HG03039 (cell line): Measurements from ENCODE around the gene RPLP2.

Experiments used
- ATAC-seq: cut with Tn5 transposase; IDR thresholded peaks from one replicate; pipeline ENCODE4 v1.9.1; 2021; ENCODE audit warnings: mild to moderate bottlenecking, moderate library complexity; ENCODE audit not compliant: unreplicated experiment

RPLP2 gene

DNA sequence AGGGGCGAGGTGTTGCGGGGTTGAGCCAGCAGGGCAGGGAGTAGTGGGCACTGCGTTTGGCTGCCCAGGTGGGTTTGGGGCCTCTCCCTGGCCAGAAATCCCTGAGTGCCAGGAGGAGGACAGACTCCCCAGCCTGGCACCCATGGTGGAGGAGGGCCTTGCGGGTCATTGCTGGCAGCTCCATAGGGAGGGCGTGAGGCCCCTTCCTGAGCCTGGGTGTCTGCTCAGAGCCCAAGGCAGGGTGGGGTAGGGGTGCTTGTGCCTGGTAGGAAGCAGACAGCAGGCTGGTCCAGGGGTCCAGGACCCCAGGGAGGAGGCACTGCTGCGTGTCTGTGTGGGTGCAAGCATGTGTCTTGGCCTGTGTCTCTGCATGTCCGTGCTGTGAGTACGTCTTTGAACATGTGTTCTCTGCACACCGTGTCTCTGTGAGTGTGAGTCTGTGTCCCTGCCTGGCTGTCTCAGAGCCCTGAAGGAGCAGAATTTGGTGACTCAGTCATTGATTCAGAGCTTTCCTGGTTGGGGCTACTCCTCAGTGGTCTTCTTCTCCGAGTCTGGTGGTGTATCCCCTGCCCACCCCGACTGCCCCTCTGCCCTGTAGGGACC lies 36.8 kb downstream of the RPLP2 start:
- no peak for ATAC-seq

GRCh38 chr11:847876-848275 lies 38.1 kb downstream of the RPLP2 start:
- no peak for ATAC-seq

GRCh38 chr11:848380-848931 lies 38.7 kb downstream of the RPLP2 start:
- ATAC-seq = no peak

DNA sequence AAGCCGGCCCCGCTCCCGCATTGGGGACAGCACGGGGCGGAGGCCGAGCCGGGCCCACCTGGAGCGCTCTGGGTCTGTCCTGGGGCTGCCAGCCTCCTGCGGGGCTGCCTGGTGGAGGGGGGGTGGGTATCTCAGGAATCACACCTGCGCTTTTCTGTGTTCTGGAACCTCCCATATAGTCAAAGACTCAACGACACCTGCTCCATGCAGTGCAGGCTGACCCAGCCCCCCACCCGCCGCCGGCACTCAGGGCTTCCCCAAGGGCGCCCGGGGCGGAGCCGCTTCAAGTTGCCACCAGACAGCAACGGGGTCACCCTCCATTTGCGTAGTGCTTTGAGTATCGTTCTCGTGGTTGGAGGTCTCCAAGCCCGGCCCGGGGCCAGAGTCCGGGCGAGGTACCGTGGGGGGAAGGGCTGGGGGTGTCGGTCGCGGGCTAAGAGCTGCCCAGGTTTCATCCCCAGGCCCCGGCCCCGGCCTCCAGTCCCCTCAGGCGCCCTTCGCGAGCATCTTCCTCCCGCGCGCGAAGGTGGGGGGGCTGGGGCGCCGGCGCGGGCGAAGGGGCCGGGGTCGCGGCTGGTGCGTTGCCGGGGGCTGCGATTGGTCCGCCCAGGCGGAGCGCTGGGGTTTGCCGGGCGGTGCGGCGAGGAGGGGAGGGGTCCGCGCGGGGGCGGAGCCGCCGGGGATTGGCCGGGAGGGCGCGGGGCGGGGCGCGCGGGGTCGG lies 39.5 kb downstream of the RPLP2 start:
- ATAC-seq = no peak

- no peak for ATAC-seq
Measured at GRCh38 chr11:849951-850774, 40.4 kb downstream of the RPLP2 start.

DNA sequence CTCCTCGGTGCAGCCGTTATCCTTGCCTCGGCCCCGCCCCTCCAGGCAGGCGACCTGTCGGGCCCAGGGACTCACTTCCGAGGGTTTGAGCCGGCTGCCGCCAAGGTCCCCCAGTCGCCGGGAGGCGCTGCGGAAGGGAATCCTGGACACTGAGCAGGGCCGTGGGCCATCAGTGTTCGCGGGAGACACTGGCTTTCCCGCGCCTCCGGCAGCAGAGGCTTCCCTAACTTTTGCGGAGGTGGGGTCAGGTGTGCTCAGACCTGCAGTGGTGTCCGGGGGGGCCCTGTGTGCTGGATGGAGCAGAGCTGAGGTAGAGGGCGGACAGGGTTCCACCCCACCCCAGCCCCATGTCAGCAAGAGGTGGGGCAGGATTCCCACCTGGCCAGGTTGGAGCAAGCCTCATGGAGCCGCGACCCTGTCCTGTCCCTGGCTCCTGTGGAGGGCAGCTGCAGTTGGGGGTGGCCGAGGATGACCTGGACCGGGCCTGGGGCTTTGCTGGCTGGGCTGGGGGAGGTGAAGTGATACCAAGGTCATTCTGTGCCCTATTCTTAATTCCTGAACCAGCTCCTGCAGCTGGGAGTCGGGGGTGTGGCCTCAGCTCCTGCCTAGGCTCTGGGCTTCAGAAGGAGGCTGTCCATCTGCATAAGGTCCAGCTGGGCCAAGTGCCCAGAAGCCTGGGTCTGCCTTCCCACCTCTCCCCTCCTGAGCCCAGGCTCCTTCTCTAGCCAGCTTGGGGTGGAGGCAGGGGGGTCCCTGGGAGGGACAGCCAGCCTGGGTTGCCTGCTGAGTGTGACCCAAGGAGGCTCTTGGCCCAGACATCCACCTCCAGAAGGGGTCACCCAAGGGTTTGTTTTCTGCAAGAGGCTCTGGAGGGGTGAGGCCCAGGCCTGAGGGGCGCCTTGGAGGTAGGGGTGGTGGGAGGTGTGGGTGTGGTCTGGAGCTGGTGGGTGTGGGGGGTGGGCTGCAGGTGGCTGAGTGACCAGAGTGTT lies 41.3 kb downstream of the RPLP2 start:
- no peak for ATAC-seq

GRCh38 chr11:852762-853161 lies 43.0 kb downstream of the RPLP2 start:
- ATAC-seq = no peak

DNA sequence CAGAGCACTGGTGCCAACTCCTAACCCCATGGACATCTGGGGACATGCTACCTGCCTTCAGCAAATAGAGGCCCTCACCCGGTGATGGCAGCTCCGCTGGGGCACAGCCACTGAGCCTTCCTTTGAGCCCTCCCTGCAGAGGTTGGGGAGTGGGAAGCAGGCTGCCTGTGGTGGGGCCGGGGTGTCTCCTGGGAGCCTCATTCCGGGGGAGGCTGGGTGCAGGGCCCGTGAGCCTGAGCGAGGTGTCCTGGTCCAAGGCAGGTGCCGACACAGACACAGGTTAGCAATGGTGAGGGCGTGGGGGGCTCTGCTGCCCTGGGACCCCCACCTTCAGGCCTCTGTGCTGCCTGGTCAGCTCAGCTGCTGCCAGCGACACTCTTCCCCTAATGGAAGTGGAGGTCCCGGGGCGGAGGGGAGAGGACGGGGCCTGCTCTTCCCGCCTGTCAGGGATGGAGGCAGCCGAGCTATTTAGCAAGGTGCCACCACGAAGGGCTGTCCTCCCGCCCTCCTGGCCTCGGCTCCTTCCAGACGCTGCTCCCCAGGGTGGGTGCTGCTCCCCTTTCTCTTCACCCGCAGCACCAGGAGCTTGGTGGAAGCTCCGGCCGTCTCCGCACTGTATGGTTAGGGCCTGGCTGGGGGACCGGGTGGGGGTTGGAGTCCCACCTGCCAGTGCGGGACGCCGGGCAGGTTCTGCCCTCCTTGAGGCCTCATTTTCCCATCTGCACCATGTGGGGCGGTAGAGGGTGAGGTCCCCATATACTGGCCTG lies 44.1 kb downstream of the RPLP2 start:
- ATAC-seq = no peak

DNA sequence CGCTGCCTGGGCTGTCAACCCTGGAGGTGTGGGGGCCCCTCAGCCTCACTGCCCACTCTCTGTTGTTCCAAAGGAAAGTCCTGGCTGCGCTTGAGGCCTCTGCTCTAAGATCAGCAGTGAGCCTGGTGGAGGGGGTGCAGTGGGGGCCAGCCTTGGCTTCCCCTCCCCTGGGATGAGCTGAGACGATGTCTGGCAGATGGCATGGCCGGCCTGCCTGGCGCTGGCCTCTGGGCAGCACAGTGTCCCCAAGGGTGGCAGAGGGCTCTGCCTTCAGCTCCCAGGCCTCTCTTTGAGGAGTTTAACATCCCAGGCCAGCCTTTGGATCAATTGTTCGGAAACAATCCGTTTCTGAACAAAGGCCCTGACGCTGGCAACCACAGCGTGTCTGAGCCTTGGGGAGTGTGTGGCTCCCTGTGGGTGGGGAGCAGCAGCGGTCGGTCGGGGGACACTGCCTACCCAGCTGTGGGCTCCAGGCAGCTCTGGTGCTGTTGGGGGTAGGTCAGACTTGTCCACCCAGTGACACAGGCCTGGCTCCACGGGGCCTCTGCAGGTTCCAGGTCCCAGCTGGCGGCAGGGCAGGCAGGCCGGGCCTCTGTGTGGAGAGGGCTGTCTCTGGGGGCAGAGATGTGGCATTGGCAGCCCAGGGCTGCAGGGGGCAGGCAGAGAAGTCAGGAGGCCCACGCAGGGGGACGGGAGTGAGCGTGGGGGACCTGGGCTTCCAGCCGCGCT lies 45.0 kb downstream of the RPLP2 start:
- ATAC-seq = no peak

- ATAC-seq = no peak
Measured at GRCh38 chr11:855330-855674, 45.5 kb downstream of the RPLP2 start.

DNA sequence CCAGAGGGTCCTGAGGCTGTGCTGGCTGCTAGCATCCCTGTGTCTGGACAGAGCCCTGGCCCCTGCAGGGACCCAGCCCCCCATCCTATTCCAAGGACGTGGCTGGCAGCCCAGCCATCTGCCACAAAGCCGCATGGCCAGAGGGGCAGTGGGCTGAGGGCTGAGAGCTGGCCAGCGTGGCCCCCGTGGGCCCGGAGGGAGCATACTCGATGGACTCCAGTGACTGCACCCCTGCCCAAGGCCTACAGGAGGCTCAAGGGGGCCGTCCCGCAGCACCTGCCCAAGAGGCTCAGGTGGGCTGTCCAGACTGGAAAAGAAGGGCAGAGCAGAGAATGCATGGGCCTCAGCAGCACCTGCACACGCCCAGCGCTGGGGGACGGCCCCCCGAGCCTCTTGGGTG lies 46.0 kb downstream of the RPLP2 start:
- ATAC-seq = no peak

DNA sequence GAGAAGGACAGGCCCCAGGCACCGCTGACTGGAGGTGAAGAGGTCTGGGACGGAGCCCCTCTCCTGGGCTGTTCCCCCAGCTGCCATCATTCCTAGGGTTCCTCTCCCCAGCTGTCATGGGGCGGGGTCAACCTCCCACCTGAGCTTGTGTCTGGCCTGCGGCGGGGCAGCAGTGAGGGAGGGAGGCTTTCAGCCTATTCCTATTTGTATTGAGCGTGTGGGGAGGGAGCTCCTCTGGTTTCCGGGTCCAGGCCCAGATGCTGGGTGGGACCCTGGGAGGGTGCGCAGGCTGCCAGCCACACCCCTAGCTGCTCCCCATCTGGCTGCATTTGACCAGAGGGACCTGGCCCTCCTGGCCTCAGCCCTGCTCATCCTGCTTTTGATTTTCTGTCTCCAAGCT lies 46.6 kb downstream of the RPLP2 start:
- ATAC-seq = no peak

DNA sequence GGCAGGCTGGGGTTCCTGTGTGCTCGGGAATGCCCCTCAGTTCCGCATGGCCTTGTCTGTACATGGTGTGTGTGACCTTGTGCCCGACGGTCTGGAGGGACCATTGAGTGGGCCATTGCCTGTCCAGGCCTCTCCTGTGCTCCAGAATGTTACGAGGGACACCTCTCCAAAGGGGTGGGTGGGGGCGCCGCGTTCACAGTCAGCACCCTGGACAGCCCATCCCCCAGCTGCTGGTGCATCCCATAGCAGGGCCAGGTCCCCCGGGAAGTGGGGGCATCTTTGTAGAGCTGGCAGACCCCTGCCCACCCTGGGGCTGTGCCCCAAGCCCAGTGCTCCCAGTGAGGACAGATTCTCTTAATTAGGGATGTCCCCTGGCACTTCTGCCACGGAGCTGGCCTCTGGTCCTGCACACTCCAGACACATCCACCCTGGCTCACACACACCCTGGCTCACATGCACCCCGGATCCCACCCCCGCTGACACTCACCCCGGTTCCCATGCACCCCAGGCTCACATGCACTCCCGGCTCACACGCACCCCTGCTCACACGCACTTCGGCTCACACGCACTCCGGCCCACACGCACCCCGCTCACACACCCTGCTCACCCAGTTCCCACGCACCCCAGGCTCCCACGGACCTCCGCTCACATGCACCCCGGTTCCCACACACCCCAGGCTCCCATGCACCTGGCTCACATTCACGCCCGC lies 48.4 kb downstream of the RPLP2 start:
- ATAC-seq = no peak

- ATAC-seq = no peak
Measured at GRCh38 chr11:858762-859339, 49.1 kb downstream of the RPLP2 start.

- ATAC-seq = no peak
Measured at GRCh38 chr11:859394-860131, 49.8 kb downstream of the RPLP2 start.

- no peak for ATAC-seq
Measured at GRCh38 chr11:860234-861104, 50.7 kb downstream of the RPLP2 start.

GRCh38 chr11:861105-861479 lies 51.3 kb downstream of the RPLP2 start:
- ATAC-seq = no peak
